Measurements from ENCODE around the gene FOXP1. TPM values are rescaled to one million over a fixed set of nuclear protein-coding genes. Genes with fewer than 3 reads are reported as not detected.

FOXP1 gene
- total and polyA plus RNA-seq, 9 of the 15 experiments (the other 6 are each of a cell fraction or from before 2014, with no cell fraction given), result 7.7 to 34.5 (median 13.7) TPM

- Histone ChIP-seq H3K9me3 (replicated peaks; ENCODE audit: control insufficient read depth, insufficient read depth, low read depth, low read length) (no peaks in the 10 kb centered on the region), H4K20me1 (replicated peaks; ENCODE audit: control insufficient read depth, insufficient read depth, low read length) (no peaks in the 10 kb centered on the region), H3K9ac (ENCODE audit: insufficient read depth in 1 of 2, low read depth in 2 of 2, low read length in 2 of 2) (peak overlapping the region in 1 of 2 experiments; percentile 41; a peak in 1 of 4 replicates), H3K79me2 (ENCODE audit: control insufficient read depth, insufficient read depth, low read length) (peaks cover 23% of the 10 kb centered on the region), H3K36me3 (ENCODE audit: control insufficient read depth, insufficient read depth, low read length) (no peaks in the 10 kb centered on the region), H3K4me3 (no peak overlapping the region), H3K9me1 (ENCODE audit: control insufficient read depth, insufficient read depth, low read length) (no peaks in the 10 kb centered on the region), H3K27ac (ENCODE audit: extremely low read depth, low read depth, low read length) (peak overlapping the region; percentile 32; the same call in 1 of the 3 replicates), H3K4me1 (replicated peaks in 1 of 2; ENCODE audit: control insufficient read depth in 2 of 2, insufficient read depth in 2 of 2, low read length in 2 of 2) (peaks cover 13 to 63% of the 10 kb centered on the region in 2 experiments), H3K4me2 (ENCODE audit: insufficient read depth, low read length) (no peak overlapping the region), H2AFZ (ENCODE audit: low read depth, low read length) (peak overlapping the region; percentile 72), H3K27me3 (ENCODE audit: control insufficient read depth in 2 of 2, insufficient read depth in 2 of 2, low read length in 2 of 2) (no peaks in the 10 kb centered on the region)
- WGBS (ENCODE audit: insufficient coverage, low coverage, missing lambda C conversion rate), result 18% methylated on average over 2 of the region's 2 CpGs
- intact Hi-C loops (cut with micrococcal nuclease) (loop anchor here (10.0 kb wide), 1 partner anchor 153 kb away; no protein-coding TSS in a partner anchor), in situ Hi-C loops (cut with MboI) (no loop called here)
- FAIRE-seq (no peak), ATAC-seq (no peak), DNase-seq (ENCODE audit: extremely low read depth in 1 of 4, low spot score in 3 of 4) (no peak)
- no TSS peak for BruUV-seq (replicated peaks)
- POLR2A ChIA-PET, result interaction anchor here (0.6 to 1.1 kb wide), 4 partner anchors 9 to 612 kb away, joined by 3 to 5 read pairs (median 3); no protein-coding TSS in a partner anchor
- CTCF ChIA-PET (ENCODE audit: low intra/inter-chr PET ratio), result no interaction called here
- TF ChIP-seq HMG20A (CRISPR knock-in tag; conservative IDR thresholded peaks at IDR 0.05) (no peak), SPI1 (IDR thresholded peaks at IDR 0.05; ENCODE audit: borderline replicate concordance, low read depth, low read length) (no peak), ZNF764 (CRISPR knock-in tag; IDR thresholded peaks at IDR 0.05; ENCODE audit: low read depth) (no peak), DEAF1 (CRISPR knock-in tag; IDR thresholded peaks at IDR 0.05) (no peak), ARHGAP35 (IDR thresholded peaks at IDR 0.05; ENCODE audit: partially characterized antibody) (no peak), ETV1 (tag; conservative IDR thresholded peaks at IDR 0.05; ENCODE audit: low read depth) (no peak), JUN (IDR thresholded peaks at IDR 0.05; ENCODE audit: borderline replicate concordance, low read depth, low read length) (no peak), JUN (CRISPR knock-in tag; IDR thresholded peaks at IDR 0.05; ENCODE audit: borderline replicate concordance) (no peak), IRF2 (CRISPR knock-in tag; IDR thresholded peaks at IDR 0.05) (no peak), SP1 (CRISPR knock-in tag; IDR thresholded peaks at IDR 0.05) (no peak), ZFP1 (CRISPR knock-in tag; IDR thresholded peaks at IDR 0.05) (no peak), ZNF217 (CRISPR knock-in tag; IDR thresholded peaks at IDR 0.05) (no peak), RBM34 (IDR thresholded peaks at IDR 0.05; ENCODE audit: borderline replicate concordance, insufficient read depth, low read length) (no peak), PYGO2 (tag; IDR thresholded peaks at IDR 0.05) (no peak), ZSCAN32 (CRISPR knock-in tag; IDR thresholded peaks at IDR 0.05) (no peak), PCBP1 (IDR thresholded peaks at IDR 0.05; ENCODE audit: low read depth, low read length, poor library complexity, severe bottlenecking) (no peak)
- TF ChIP-seq, protein P1, sequence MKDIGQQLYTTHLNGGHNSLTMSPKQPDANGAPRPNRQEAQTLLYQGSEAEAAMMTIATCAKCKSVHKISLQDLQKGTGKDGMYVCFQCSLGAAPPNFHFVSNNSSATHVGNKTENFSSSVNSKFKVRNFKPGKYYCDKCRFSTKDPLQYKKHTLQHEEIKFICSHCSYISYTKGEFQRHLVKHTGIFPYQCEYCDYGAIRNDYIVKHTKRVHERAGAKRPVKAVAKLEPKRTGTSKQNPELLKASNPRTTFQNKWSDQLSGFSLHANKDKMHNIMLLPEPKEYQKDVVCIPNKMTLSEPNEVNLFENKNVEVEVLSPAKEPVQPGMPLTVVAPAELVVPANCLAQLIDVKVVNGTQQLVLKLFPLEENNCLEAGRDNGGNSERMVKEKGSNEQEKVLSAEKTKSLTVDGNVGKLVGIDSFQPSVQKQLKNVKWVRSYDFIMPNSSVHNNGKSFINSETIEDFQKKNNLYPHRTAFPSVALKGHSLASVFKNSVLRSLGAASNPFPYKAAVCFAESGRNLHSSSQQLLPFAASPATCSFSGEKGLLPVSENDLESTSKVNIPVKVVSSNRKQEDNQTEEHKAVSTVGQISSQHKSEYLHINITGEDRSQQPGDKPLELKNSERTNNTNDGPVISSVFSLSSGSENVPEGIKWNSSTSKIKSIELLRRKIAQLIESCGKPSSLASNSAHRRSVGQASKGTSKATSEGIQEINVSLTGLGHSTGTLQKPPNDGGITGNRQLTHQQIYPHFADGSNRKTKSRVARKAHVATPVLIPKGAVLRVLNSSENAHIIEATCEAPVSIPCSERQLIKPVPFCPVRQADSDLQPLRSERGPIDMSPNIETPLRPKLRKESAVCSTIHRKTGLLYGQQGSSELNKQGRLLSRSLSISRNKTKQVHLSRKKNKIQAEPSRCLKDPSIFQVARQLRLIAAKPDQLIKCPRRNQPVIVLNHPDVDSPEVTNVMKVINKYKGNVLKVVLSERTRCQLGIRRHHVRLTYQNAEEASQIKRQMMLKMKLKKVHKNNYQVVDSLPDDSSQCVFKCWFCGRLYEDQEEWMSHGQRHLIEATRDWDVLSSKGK (CRISPR knock-in tag; IDR thresholded peaks at IDR 0.05), result no peak
Observed at GRCh38 chr3:71397726-71398125, 185.8 kb downstream of the FOXP1 start.
